NOMO-1 treated with DMSO at 0.1 percent for 48 hours (cell line): ENCODE results near the gene TBC1D28.
"Not testable (repeated sequence)": the region's sequence is repeated elsewhere in the genome, so short reads cannot be mapped to it uniquely, and the experiment has no call there.

Experiments
- DNase-seq: peaks from one replicate; lab custom pipeline; 2025; ENCODE audit not compliant: unreplicated experiment; lab: John Stamatoyannopoulos, UW

TBC1D28 gene

DNA sequence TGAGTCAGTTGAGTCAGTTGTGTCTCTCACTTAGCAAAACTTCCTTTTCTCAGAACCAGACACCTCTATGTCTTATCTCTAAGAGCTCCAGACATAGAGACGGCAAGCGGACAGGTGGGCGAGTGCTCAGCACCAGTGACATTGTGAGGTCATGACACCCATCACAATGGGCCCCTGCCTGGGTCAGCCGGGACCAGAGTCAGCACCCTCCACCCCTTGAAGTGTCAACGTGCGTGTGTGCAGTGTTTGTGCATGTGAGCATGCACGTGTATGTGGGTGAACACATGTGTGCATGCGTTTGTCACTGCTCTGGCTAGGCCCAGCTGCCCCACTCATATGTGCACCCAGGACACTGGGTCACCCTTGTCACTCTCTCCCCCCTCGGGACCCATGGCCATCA is at the start of gene TBC1D28:
TSS of gene TBC1D28 (minus strand) at position 101 of the 400 bp plus-strand sequence. CDS start 3,039 bp downstream, outside the sequence.
- DNase-seq, result not testable (repeated sequence)

DNA sequence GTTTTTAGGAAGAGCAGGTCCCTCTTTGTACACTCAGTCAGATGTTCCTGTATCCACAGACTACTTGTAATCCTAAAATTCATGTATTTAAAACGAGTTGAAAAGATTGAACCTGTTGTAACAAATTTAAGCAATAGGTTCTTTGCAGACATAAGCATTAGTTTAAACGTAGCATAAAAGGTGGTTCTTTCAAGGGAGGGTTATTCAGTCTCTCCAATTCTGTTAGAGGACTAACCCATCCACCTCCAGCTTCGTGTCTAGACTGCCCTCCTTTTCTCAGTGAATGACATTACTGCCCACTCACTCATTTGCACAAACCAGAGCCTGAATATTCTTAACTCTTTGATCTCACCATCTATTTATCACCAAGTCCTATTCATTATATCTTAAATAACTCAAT is 38.5 kb upstream of the TBC1D28 start:
- not testable (repeated sequence) for DNase-seq

DNA sequence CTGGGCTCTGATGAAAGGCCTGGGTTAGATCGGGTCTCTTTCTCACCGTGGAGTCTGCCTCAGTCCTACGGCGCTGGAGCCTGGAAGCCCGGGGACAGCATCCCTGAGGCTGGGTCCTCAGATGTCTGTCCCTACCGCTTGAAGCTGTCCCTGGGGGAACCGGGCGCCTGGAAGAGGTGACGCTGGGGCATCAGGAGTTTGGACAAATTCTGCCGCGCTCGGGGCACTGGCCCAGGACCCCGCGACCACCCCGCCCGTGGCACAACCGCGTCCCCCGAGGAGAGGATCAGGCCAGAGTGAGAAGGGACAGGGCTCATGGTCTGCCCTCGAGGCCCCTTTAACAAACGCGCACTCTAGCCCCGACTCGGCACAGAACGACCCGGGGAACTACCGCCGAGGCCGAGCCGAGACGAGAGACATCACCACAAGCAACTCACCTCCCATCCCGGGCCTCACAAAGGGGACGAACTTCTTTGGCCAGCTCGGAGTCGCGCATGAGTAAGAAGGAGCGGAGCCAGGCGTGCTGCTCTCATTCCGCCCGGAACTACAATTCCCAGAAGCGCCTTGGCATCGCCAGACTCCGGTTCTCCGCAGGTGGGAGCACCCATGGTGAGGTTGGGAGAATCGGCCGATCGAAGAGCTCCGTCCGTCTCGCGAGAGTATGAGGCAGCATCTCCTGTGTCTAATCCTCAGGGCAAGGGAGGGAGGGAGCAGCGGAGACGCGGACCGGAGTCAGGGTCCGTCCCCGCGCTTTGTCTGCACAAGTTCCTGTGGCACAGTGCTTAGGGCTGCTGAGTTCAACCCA is 37.8 kb upstream of the TBC1D28 start, which contains the start of gene FOXO3B:
TSS of gene FOXO3B (minus strand) at position 548 of the 805 bp plus-strand sequence. CDS start 663 bp downstream, outside the sequence.
- DNase-seq, result peak; percentile 72

DNA sequence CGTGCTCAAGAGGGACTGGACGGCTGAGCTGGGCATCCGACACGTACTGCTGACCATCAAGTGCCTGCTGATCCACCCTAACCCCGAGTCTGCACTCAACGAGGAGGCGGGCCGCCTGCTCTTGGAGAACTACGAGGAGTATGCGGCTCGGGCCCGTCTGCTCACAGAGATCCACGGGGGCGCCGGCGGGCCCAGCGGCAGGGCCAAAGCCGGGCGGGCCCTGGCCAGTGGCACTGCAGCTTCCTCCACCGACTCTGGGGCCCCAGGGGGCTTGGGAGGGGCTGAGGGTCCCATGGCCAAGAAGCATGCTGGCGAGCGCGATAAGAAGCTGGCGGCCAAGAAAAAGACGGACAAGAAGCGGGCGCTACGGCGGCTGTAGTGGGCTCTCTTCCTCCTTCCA is 33.2 kb upstream of the TBC1D28 start:
- not testable (repeated sequence) for DNase-seq

DNA sequence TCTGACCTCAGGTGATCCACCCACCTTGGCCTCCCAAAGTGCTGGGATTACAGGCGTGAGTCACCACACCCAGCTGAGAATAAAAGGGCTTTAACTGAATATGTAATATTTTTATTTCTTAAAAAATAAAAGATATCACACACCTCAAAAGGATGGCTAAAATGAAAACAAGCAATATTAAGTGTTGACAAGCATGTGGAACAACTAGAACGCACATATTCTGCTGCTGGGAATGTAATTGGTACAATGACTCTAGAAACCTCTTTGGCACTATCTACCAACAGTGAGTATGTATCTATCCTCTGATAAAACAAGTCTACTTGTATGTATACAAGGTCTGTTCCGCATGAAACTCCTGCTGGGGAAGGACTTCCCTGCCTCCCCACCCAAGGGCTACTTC is 32.7 kb upstream of the TBC1D28 start:
- DNase-seq, result not testable (repeated sequence)

DNA sequence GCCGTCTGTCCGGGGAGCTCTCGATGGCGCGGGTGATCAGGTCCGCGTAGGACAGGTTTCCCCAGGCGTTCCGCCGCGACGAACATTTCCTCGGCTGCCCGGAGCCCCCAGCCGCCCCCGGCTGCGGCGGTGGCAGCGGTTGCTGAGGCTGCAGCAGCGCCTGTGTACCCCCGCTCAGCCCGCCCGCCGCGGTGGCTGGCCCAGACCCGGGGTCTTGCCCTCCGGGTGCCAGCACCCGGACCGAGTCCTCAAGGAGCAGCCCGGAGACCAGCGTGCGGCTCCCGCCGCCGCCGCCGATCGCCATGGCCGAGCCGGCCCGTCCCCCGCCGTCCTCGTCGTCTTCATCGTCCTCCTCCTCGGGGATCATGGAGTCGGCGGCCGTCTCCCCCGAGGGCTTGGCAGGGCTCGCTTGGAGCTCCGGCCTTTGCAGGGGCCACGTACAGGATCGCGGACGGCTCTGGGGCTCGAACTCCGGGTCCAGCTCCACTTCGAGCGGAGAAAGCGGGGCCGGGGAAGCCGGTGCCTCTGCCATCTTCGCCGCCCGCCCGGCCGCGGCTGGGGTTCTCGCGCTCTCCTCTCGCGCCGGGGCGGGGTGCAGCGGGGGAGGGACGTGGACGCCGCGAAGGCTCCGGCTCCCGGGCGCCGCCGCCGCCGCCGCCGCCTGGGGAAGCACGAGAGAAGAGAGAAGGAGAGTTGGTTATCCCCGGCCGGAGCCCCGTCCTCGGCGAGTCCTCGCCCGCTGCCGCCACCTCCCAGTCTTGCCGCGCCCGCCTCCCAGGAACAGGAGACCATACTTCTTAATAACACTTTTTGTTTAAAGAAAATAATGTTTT is 28.4 kb upstream of the TBC1D28 start:
- DNase-seq, result not testable (repeated sequence)

DNA sequence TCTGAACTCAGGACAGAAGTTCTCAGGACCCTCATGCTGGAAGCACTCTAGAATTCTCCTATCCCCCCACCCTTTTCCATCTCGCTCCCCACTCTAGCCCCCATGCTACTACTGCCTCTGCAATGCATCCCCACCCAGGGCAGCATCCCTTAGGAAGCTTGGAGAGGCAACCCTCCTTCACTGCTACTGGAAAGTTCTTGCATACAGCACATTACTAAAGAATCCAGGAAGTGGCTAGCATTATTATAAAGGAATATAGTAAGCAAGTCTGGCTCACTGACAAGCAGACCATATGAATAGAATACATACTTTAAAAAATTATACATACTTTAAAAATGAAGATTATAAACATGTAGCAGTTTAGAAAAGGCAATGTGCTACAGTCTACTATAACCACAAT is 24.4 kb upstream of the TBC1D28 start:
- DNase-seq, result not testable (repeated sequence)

DNA sequence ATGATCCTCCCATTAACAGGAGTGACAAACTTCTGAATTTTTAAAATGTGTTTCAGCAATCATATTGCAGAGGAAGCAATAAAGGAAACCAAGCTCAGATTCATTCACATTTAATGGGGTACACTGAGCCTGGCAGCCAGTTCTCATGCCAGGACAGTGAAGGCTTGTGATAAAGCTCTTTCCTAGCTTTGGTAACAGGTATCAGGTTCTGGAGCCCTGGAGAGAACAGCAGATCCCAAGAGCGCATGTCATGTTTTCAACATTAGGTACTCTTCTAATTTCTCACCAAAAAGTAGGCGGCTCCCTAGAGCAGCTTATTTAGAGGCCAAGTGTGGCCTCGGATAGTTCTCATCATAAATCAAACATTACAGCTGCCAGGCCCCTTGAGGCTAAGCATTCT is 23.3 kb upstream of the TBC1D28 start:
- not testable (repeated sequence) for DNase-seq

DNA sequence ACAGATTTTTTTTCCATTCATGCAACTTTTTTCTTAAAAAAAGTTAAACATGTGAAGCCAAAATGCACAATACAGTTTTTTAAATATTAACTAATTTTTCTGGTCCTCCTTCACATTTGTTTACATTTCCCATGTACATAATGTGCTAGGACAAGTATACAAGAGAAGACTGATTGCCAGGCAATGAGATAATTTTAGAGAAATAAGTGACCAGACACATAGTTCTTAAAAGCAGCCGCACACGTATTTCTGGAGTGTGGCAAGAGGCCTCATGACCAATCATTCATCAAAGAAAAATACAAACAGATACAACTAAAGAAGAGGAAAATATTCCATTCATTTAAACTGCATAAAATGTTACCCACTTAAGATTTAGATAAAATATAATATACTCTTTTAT is 22.1 kb upstream of the TBC1D28 start:
- not testable (repeated sequence) for DNase-seq

DNA sequence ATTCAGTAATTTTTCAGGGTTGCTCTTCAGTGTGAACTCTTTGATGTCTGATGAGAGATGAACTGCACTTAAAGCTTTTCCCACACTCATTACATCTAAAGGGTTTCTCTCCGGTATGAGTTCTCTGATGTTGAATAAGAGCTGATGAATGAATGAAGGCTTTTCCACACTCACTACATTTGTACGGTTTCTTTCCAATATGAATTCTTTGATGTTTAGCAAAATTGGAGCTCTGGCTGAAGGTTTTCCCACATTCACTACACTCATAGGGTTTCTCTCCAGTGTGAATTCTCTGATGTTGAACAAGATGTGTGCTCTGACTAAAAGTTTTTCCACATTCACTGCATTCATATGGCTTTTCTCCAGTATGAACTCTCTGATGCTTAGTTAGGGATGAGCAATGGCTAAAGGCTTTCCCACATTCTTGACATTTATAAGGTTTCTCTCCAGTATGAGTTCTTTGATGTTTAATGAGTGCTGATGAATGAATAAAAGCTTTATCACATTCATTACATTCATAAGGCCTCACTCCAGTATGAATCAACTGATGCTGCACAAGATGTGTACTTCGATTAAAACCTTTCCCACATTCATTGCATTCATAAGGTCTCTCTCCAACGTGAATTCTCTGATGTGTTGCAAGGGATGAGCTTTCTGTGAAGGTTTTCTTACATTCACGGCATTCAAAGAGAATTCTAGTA is 17.9 kb upstream of the TBC1D28 start:
- not testable (repeated sequence) for DNase-seq

DNA sequence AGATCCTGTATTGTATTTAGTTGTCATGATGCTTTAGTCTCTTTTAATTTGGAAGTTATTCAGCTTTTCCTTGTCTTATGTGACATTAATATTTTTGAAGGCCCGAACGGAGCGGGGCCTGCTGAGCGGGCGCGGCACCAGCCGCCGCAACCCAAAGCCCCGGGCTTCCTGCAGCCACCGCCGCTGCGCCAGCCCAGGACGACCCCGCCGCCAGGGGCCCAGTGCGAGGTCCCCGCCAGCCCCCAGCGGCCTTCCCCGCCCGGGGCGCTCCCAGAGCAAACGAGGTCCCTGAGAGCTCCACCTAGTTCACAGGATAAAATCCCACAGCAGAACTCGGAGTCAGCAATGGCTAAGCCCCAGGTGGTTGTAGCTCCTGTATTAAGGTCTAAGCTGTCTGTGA is 5.9 kb upstream of the TBC1D28 start:
- not testable (repeated sequence) for DNase-seq

DNA sequence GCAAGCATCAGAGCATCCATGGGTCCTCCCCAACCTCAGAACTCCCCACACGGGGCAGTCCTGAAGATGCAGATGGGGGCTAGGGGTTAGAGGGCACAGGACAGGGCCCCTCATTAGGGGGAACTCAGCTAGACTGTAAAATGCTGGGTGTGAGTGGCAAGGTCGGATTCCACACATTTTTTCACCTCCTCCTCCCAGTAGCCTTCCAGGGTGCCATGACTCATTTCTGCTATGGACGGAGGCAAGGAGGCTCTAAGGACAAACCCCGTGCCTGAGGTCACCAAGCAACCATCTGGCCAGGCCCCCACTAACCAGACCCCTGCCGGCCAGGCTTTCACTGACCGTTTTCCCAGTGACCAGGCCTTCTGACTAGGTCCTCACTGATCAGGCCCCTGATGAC is 1.1 kb downstream of the TBC1D28 start:
- DNase-seq, result not testable (repeated sequence)

DNA sequence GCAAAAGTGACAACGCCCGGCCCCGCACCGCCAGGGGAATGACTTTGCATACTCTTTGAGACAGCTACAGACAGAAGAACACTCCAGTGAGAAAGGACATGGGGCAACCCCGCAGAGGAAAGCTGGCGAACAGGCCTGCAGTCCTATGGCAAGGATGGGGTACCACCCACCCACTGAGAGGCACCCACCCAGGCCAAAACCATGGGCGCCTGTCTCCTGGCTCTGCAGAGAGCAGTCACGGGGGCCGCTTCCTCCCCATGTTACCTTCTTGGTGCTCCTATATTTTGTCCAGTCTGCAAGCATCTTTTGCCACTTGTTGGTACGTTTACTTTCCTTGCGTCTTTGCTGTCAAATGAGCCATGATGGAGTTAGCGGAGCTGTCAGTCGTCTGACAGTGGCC is 5.8 kb downstream of the TBC1D28 start:
- not testable (repeated sequence) for DNase-seq

DNA sequence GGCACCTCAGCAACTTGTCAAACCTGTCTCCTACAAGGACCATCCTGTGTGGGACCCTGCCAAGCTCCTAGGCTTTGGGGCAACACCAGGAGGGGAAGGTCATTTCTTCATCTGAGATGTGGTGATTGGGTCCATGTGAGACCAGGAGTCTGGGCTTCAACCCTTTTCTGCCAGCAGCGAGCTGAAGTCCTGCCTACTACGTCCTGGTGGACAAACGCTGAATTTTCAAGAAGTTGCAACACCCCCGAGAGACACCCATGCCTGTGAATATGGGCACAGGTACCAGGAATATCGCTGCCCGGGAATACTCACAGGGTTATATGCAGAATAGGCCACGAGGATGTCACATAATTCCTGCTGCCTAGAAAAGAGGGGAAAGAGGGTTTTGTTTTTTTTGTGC is 8.0 kb downstream of the TBC1D28 start:
- DNase-seq, result not testable (repeated sequence)

DNA sequence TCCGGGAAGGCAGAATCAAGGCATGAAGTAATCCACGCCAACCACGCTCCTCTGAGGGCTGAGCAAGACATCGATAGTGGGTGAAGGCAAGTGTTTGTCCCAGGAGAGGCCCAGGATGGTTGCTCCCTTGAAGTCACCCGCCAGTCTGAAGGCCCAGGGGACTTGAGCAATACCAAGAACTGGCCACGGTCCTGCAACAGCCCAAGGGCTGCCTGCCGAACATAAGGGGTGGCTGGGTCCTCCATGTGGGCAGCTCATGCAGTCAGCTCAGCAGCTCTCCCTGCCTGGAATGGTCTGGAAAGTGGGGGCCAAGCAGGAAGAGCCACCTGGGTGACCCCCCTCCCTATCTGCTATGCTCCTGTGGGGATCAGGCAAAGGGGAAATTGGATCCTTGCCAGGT is 8.4 kb downstream of the TBC1D28 start:
- DNase-seq, result not testable (repeated sequence)

DNA sequence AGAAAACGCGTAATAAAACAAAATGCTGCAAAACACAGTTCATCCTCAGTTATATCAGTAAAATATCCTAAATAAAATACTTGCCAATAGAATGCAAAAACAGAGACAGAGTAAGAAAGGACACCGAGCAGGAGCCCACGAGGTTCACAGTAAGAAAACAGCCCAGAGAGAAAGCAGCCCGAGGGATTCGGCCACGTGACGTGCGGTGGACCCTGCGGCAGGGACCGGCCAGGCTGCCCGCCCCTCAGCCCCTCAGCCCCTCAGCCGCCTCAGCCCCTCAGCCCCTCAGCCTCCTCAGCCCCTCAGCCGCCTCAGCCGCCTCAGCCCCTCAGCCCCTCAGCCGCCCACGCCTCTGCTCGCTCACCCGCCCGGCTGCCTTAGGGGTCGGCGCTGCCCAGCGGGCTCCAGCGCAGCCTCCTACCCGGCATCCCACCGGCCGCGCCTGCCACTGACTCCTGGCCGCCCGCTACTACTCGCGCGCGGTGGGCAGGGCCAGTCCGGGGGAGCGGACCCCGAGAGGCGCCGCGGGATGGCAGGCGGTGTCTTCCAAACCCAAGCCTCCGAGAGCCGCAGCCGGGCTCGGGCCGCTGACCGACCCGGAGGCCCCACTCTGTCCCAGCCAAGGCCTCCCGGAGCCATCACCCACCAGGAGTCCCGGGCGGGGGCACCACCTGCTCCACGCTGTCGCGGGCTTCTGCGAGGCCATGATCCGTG is 9.5 kb downstream of the TBC1D28 start:
- not testable (repeated sequence) for DNase-seq

DNA sequence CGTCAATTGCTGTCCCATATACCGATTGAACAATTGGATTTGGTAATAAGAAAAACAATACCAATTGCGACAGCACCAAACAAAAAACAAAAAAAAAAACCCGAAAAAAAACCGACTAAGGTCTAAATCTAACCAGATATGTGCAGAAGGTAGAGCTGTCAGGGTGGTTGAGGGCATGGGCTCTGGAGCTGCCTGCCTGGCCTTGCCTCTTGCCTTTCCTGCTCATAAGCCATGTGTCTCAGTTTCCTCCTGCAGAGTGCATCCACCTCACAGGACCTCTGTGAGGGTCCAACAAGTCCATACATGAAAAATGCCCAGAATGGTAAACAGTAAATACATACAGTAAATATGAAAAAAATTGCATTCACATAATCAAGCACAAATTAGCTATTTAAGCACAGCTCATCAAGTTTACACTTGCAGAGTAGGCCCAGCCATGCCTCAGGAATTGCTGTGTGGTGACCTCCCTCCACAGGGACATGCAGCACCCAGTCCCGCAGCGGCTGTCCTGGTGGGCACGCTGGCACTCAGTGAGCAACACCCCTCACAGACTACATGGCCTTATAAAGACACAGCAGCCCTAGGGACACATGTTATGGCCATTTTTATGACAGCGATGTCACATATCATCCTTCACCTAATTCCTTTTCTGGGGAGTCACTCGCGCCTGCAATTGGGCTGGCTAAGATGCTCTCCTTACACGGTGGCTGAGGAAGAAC is 17.9 kb downstream of the TBC1D28 start:
- no peak for DNase-seq

DNA sequence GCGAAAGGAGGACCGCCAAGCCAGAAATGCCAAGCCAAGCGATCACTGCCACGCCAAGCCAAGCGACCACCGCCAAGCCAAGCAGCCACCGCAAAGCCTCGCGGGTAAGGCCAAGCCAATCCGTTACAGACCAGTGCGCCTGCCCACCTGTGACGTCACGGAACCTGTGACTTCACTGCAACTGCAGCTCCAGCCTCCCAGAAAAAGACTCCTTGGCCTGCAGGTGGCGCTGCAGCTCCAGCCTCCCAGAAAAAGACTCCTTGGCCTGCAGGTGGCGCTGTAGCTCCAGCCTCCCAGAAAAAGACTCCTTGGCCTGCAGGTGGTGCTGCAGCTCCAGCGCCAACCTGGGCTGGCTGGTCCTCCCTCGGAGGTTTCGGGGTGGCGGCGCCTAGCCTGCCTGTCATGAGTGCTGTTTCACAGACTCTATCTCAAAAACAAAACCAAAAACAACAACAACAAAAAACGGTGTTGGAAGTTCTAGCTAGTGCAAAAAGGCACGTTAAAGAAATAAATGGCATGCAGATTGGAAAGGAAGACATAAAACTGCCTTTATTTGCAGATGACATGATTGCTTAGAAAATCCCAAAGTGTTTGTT is 18.6 kb downstream of the TBC1D28 start:
- DNase-seq, result peak; percentile 51

DNA sequence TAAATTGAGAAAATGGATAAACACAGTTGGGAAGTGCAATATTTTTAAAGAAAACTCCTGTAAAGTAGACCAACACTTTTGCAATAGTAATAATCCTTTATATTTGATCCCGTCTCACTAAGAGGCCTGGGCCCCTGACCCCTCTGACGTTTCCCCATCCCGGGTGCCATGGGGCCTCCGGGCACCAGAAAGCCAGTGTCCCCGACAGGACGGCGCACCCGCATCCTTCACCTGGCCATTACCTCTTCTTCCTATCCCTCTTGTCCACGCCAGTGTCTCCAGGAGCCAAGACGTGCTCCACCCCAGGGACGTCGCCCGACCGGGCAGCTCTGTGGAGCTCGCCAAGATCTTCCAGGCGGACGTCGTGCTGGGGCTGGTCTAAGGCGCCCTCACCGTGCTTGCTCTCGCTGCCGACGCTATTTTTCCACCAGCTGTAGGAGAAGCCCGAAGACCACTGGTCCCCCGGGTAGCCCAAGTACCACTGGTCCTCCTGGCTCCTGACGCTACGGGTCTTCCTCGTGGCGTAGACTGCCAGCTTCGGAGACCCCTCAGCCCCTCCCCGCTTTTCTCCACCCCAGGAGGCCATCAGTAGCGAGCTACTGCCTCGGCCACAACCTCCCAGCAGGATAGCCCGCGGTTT is 19.2 kb downstream of the TBC1D28 start:
- not testable (repeated sequence) for DNase-seq
